Measurements from ENCODE around the gene PPP3CA.
"Not testable (repeated sequence)": the region's sequence is repeated elsewhere in the genome, so short reads cannot be mapped to it uniquely, and the experiment has no call there.

The PPP3CA gene

GRCh38 chr4:101205916-101206315, 141.4 kb downstream of the PPP3CA start:
- peak; percentile 8 for DNase-seq

GRCh38 chr4:101201421-101201820, 145.9 kb downstream of the PPP3CA start:
- no peak for DNase-seq

GRCh38 chr4:101200561-101200960, 146.8 kb downstream of the PPP3CA start:
- DNase-seq = no peak

GRCh38 chr4:101199507-101200285, 147.6 kb downstream of the PPP3CA start:
- no peak for DNase-seq

- no peak for DNase-seq
Measured at GRCh38 chr4:101198682-101199339, 148.5 kb downstream of the PPP3CA start.

- no peak for DNase-seq
Measured at GRCh38 chr4:101197350-101197749, 150.0 kb downstream of the PPP3CA start.

GRCh38 chr4:101192244-101192643, 155.1 kb downstream of the PPP3CA start:
- DNase-seq = no peak

GRCh38 chr4:101191302-101192098, 155.8 kb downstream of the PPP3CA start:
- no peak for DNase-seq

- no peak for DNase-seq
Measured at GRCh38 chr4:101190751-101191150, 156.6 kb downstream of the PPP3CA start.

GRCh38 chr4:101188906-101189305, 158.4 kb downstream of the PPP3CA start:
- no peak for DNase-seq

- DNase-seq = no peak
Measured at GRCh38 chr4:101187841-101188240, 159.5 kb downstream of the PPP3CA start.

- DNase-seq = no peak
Measured at GRCh38 chr4:101186567-101187184, 160.7 kb downstream of the PPP3CA start.

- DNase-seq = no peak
Measured at GRCh38 chr4:101184668-101185067, 162.7 kb downstream of the PPP3CA start.

GRCh38 chr4:101183666-101184373, 163.5 kb downstream of the PPP3CA start:
- DNase-seq = no peak

- no peak for DNase-seq
Measured at GRCh38 chr4:101183221-101183620, 164.1 kb downstream of the PPP3CA start.

- not testable (repeated sequence) for DNase-seq
Measured at GRCh38 chr4:101182688-101183087, 164.6 kb downstream of the PPP3CA start.

GRCh38 chr4:101178731-101179130, 168.6 kb downstream of the PPP3CA start:
- DNase-seq = no peak

- no peak for DNase-seq
Measured at GRCh38 chr4:101177154-101177553, 170.2 kb downstream of the PPP3CA start.

- DNase-seq = no peak
Measured at GRCh38 chr4:101175896-101176676, 171.2 kb downstream of the PPP3CA start.

GRCh38 chr4:101174679-101175345, 172.5 kb downstream of the PPP3CA start:
- no peak for DNase-seq

GRCh38 chr4:101172369-101172768, 175.0 kb downstream of the PPP3CA start:
- DNase-seq = no peak

All from effector CD4-positive, alpha-beta T cell (primary cell).